ENCODE data around the gene UBTD1.
A peak's percentile ranks its signal among the peaks of the same experiment; 100 is the strongest.

Gene UBTD1

GRCh38 chr10:97532935-97533671 is 34.4 kb downstream of the UBTD1 start:
- no peaks in the 10 kb centered on the region for H3K36me3 ChIP-seq (ENCODE audit: insufficient read depth, low read depth, low read length)

GRCh38 chr10:97533888-97534287 is 35.2 kb downstream of the UBTD1 start:
- Histone ChIP-seq H3K9ac (ENCODE audit: low read depth, low read length) (no peak overlapping the region), H3K36me3 (ENCODE audit: insufficient read depth, low read depth, low read length) (no peaks in the 10 kb centered on the region), H3K9me3 (ENCODE audit: insufficient read depth, low read depth, low read length) (no peaks in the 10 kb centered on the region), H3K27me3 (ENCODE audit: insufficient read depth, low read length) (no peaks in the 10 kb centered on the region), H3K4me3 (ENCODE audit: low read length) (no peak overlapping the region), H3K27ac (ENCODE audit: low read length) (no peak overlapping the region), H3K4me1 (ENCODE audit: insufficient read depth, low read length) (no peaks in the 10 kb centered on the region; the same call in 1 of the 2 replicates)

More at GRCh38 chr10:97532935-97533671, 34.4 kb downstream of the UBTD1 start:
- no peaks in the 10 kb centered on the region for H3K9me3 ChIP-seq (ENCODE audit: insufficient read depth, low read depth, low read length)
- no peak overlapping the region for H3K4me3 ChIP-seq (ENCODE audit: low read length)
- H3K27ac ChIP-seq (ENCODE audit: low read length), result no peak overlapping the region
- no peaks in the 10 kb centered on the region for H3K27me3 ChIP-seq (ENCODE audit: insufficient read depth, low read length)
- no peak overlapping the region for H3K9ac ChIP-seq (ENCODE audit: low read depth, low read length)
- H3K4me1 ChIP-seq (ENCODE audit: insufficient read depth, low read length), result no peaks in the 10 kb centered on the region; the same call in 1 of the 2 replicates

GRCh38 chr10:97534746-97535367 is 36.1 kb downstream of the UBTD1 start:
- no peaks in the 10 kb centered on the region for H3K9me3 ChIP-seq (ENCODE audit: insufficient read depth, low read depth, low read length)

GRCh38 chr10:97537186-97537869 is 38.6 kb downstream of the UBTD1 start:
- Histone ChIP-seq H3K4me3 (ENCODE audit: low read length) (no peak overlapping the region), H3K9ac (ENCODE audit: low read depth, low read length) (no peak overlapping the region), H3K4me1 (ENCODE audit: insufficient read depth, low read length) (peaks cover 4% of the 10 kb centered on the region), H3K9me3 (ENCODE audit: insufficient read depth, low read depth, low read length) (no peaks in the 10 kb centered on the region), H3K27me3 (ENCODE audit: insufficient read depth, low read length) (no peaks in the 10 kb centered on the region), H3K27ac (ENCODE audit: low read length) (no peak overlapping the region), H3K36me3 (ENCODE audit: insufficient read depth, low read depth, low read length) (no peaks in the 10 kb centered on the region)

More at GRCh38 chr10:97534746-97535367, 36.1 kb downstream of the UBTD1 start:
- Histone ChIP-seq H3K27ac (ENCODE audit: low read length) (no peak overlapping the region), H3K4me1 (ENCODE audit: insufficient read depth, low read length) (no peaks in the 10 kb centered on the region; the same call in 1 of the 2 replicates), H3K27me3 (ENCODE audit: insufficient read depth, low read length) (no peaks in the 10 kb centered on the region), H3K4me3 (ENCODE audit: low read length) (no peak overlapping the region), H3K9ac (ENCODE audit: low read depth, low read length) (no peak overlapping the region), H3K36me3 (ENCODE audit: insufficient read depth, low read depth, low read length) (no peaks in the 10 kb centered on the region)

GRCh38 chr10:97538411-97538810 is 39.7 kb downstream of the UBTD1 start:
- H3K9ac ChIP-seq (ENCODE audit: low read depth, low read length), result no peak overlapping the region
- H3K27ac ChIP-seq (ENCODE audit: low read length), result no peak overlapping the region
- H3K4me3 ChIP-seq (ENCODE audit: low read length), result no peak overlapping the region
- peaks cover 8% of the 10 kb centered on the region for H3K4me1 ChIP-seq (ENCODE audit: insufficient read depth, low read length)
- no peaks in the 10 kb centered on the region for H3K27me3 ChIP-seq (ENCODE audit: insufficient read depth, low read length)
- no peaks in the 10 kb centered on the region for H3K36me3 ChIP-seq (ENCODE audit: insufficient read depth, low read depth, low read length)
- no peaks in the 10 kb centered on the region for H3K9me3 ChIP-seq (ENCODE audit: insufficient read depth, low read depth, low read length)

GRCh38 chr10:97538839-97539238 is 40.1 kb downstream of the UBTD1 start:
- H3K27ac ChIP-seq (ENCODE audit: low read length), result no peak overlapping the region
- peaks cover 8% of the 10 kb centered on the region for H3K4me1 ChIP-seq (ENCODE audit: insufficient read depth, low read length)
- no peaks in the 10 kb centered on the region for H3K9me3 ChIP-seq (ENCODE audit: insufficient read depth, low read depth, low read length)
- H3K4me3 ChIP-seq (ENCODE audit: low read length), result no peak overlapping the region
- no peaks in the 10 kb centered on the region for H3K27me3 ChIP-seq (ENCODE audit: insufficient read depth, low read length)
- H3K9ac ChIP-seq (ENCODE audit: low read depth, low read length), result no peak overlapping the region
- no peaks in the 10 kb centered on the region for H3K36me3 ChIP-seq (ENCODE audit: insufficient read depth, low read depth, low read length)

GRCh38 chr10:97539523-97540200 is 40.9 kb downstream of the UBTD1 start:
- peak overlapping the region; percentile 50; the same call in 1 of the 2 replicates for H3K9ac ChIP-seq (ENCODE audit: low read depth, low read length)
- H3K27me3 ChIP-seq (ENCODE audit: insufficient read depth, low read length), result no peaks in the 10 kb centered on the region
- peaks cover 8% of the 10 kb centered on the region for H3K4me1 ChIP-seq (ENCODE audit: insufficient read depth, low read length)
- H3K4me3 ChIP-seq (ENCODE audit: low read length), result no peak overlapping the region
- H3K27ac ChIP-seq (ENCODE audit: low read length), result no peak overlapping the region
- H3K9me3 ChIP-seq (ENCODE audit: insufficient read depth, low read depth, low read length), result no peaks in the 10 kb centered on the region
- H3K36me3 ChIP-seq (ENCODE audit: insufficient read depth, low read depth, low read length), result no peaks in the 10 kb centered on the region

GRCh38 chr10:97540669-97541500 is 42.2 kb downstream of the UBTD1 start:
- Histone ChIP-seq H3K4me3 (ENCODE audit: low read length) (no peak overlapping the region), H3K9ac (ENCODE audit: low read depth, low read length) (no peak overlapping the region), H3K27ac (ENCODE audit: low read length) (no peak overlapping the region), H3K9me3 (ENCODE audit: insufficient read depth, low read depth, low read length) (no peaks in the 10 kb centered on the region), H3K4me1 (ENCODE audit: insufficient read depth, low read length) (peaks cover 8% of the 10 kb centered on the region), H3K36me3 (ENCODE audit: insufficient read depth, low read depth, low read length) (no peaks in the 10 kb centered on the region), H3K27me3 (ENCODE audit: insufficient read depth, low read length) (no peaks in the 10 kb centered on the region)

GRCh38 chr10:97542169-97543024 is 43.7 kb downstream of the UBTD1 start:
- H3K4me3 ChIP-seq (ENCODE audit: low read length), result no peak overlapping the region
- H3K4me1 ChIP-seq (ENCODE audit: insufficient read depth, low read length), result peaks cover 8% of the 10 kb centered on the region
- H3K36me3 ChIP-seq (ENCODE audit: insufficient read depth, low read depth, low read length), result no peaks in the 10 kb centered on the region
- H3K9ac ChIP-seq (ENCODE audit: low read depth, low read length), result no peak overlapping the region; the same call in 1 of the 2 replicates
- no peaks in the 10 kb centered on the region for H3K27me3 ChIP-seq (ENCODE audit: insufficient read depth, low read length)
- no peaks in the 10 kb centered on the region for H3K9me3 ChIP-seq (ENCODE audit: insufficient read depth, low read depth, low read length)
- H3K27ac ChIP-seq (ENCODE audit: low read length), result peak overlapping the region; percentile 14

- no peaks in the 10 kb centered on the region for H3K36me3 ChIP-seq (ENCODE audit: insufficient read depth, low read depth, low read length)
- H3K9me3 ChIP-seq (ENCODE audit: insufficient read depth, low read depth, low read length), result no peaks in the 10 kb centered on the region
- peaks cover 8% of the 10 kb centered on the region for H3K4me1 ChIP-seq (ENCODE audit: insufficient read depth, low read length)
- H3K4me3 ChIP-seq (ENCODE audit: low read length), result no peak overlapping the region
- H3K27me3 ChIP-seq (ENCODE audit: insufficient read depth, low read length), result no peaks in the 10 kb centered on the region
- no peak overlapping the region for H3K9ac ChIP-seq (ENCODE audit: low read depth, low read length)
- peak overlapping the region; percentile 14 for H3K27ac ChIP-seq (ENCODE audit: low read length)
Measured at GRCh38 chr10:97543025-97543546, 44.4 kb downstream of the UBTD1 start.
